GM12873 (cell line): ENCODE measurements around the gene IZUMO3.

Source experiments
- TF ChIP-seq, protein P1 (sequence below): IDR thresholded peaks from 2 replicates; pipeline ENCODE4 v1.5.1; 2012; ENCODE audit warnings: low read depth, mild to moderate bottlenecking, moderate library complexity, low read length, control low read depth; ENCODE audit not compliant: insufficient read depth; ENCODE audit errors: missing control alignments

The IZUMO3 gene

DNA sequence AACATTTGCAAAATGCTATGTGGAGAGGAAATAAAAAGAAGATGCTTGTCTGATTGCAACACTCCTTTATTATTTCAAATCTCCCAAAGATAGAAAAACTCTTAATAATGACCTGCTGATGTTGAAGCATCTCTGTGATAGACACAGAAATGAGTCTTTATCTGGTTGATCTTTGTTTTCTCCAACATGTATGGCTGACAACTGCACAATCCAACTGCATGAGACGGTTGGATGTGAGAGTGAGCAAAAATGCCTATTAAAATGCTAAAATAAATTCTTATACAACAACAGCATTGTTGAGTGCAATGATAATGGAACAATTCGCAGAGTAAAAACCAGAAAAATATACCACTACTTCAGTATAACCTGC is 7.5 kb upstream of the IZUMO3 start:
- TF ChIP-seq, protein P1, sequence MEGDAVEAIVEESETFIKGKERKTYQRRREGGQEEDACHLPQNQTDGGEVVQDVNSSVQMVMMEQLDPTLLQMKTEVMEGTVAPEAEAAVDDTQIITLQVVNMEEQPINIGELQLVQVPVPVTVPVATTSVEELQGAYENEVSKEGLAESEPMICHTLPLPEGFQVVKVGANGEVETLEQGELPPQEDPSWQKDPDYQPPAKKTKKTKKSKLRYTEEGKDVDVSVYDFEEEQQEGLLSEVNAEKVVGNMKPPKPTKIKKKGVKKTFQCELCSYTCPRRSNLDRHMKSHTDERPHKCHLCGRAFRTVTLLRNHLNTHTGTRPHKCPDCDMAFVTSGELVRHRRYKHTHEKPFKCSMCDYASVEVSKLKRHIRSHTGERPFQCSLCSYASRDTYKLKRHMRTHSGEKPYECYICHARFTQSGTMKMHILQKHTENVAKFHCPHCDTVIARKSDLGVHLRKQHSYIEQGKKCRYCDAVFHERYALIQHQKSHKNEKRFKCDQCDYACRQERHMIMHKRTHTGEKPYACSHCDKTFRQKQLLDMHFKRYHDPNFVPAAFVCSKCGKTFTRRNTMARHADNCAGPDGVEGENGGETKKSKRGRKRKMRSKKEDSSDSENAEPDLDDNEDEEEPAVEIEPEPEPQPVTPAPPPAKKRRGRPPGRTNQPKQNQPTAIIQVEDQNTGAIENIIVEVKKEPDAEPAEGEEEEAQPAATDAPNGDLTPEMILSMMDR = no peak

DNA sequence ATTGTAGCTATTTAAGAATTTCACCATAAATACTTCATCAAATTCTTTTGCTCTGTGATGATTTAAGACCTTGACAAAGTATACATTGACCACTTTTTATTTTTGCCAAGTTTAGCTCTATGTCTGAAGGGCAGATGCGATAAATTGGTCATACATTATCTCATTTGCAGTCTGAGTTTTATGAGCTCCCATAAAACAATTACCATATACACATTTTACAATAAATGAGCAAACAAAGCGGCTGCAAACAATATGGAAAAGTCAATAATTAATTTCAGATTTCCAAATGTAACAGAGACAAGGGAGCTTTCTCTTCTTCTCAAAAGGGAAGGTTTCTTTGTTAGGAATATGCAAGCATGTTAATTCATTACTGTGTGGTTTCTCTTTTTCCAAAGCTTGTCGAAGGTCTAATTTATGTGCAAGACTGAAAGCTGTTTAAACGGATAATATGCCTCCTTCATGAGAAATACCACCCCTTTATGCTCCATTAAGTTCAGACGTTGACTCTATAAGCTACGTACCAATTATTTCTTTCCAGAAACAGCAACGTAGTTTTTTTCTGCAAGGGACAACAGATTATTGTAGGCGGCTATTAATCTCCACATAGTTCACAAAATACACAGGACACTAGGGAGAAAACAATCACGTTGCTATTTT is 7.0 kb upstream of the IZUMO3 start:
- TF ChIP-seq, protein P1 = no peak

DNA sequence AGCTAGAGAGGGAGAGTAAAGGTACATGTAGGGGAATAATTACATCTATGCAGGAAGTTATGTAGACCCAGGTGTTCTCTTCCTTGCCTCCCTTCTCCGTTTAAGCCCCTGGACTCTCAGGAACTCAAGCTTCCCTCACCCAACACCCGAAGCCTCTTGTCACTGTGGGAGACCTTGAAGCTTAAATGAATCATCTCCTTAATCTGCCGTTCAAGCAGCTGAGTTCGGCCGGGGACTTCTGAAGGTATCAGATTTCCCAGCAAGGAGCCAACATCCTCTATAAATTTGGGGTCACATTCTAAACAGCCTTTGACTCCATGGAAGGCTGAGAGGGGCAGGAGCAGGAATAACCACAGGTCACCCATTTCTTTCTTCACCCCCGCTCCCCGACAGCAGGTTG is 412 bp downstream of the IZUMO3 start:
- TF ChIP-seq, protein P1 = no peak

DNA sequence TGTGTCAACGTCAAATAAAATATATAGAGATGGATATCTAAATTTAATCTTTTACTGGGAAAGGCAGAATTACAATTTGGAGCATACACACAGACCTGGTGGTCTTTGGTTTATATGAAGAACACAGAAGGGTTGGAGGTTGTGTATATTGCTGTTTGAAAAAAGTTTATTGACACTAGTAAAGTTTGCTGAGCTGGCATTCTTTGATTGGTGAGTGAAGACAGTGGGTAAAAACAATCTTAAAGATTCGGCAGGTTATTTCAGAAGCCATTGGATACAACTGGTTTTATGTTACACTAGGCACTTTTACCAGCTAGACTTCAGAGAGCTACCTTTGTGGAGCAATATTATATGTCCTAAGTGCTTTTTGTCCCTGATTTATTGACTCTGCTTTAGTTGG is 27.2 kb downstream of the IZUMO3 start:
- TF ChIP-seq, protein P1 = no peak

DNA sequence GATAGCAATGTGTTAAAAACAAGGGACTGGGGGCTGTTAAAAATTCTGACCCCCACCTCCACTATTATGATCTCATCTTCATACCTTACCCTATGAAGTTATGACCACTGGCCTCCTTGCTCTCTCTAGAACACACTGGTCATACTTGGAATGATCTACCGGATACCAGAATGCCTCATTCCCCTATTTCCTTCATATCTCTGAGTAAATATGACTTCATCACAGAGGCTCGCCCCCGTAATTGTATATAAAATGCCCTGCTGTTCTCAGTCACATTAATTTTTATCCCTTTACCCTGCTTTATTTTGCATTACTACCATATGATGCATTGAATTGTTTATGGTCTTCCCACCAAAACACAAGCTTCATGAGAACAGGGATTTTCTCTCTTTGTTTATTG is 29.2 kb downstream of the IZUMO3 start:
- TF ChIP-seq, protein P1 = no peak

DNA sequence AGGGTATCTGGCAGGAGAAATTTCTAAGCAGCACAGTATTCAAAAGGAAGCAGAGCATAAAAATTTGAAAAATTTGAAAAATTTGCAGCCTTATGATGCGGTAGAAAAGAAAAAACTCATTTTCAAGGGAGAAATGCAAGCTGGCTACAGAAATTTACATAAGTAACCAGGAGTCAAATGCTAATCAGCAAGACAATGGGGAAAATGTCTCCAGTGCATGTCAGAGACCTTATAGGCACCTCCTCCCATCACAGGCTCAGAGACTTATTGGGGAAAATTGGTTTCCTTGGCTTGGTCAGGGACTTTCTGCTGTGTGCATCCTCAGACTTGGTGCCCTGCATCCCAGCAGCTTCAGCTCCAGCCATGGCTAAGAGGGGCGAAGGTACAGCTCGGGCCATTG is 35.8 kb downstream of the IZUMO3 start:
- TF ChIP-seq, protein P1 = no peak

DNA sequence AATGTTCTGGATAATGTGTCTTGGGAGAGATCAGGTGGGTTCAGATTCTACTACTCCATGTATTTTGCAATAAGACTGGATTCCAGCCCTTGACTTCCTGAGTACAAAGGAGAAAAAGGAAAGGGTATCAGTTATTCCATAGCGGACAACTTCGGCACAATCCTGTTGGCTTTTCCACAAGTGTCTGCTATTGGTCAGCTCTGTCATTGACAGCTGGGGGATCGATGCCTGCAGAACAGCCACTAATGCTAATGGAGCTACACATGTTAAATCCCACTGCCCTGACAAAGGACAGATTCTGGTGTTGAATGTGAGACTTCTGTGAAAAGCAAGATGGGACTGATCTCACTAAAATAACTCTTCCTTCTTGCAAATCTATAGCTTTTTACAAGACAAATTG is 41.2 kb downstream of the IZUMO3 start:
- TF ChIP-seq, protein P1 = no peak
